Activated T-helper 1 cell treated with anti-CD3 and anti-CD28 coated beads, Interleukin-12 subunit alpha, Interleukin-12 subunit beta, Interleukin-2, Interleukin-4 antibody, amounts not matched to agents 30 ng/mL and 10 ng/mL and 1 ng/mL, durations not matched to agents 14 hours and 24 hours and 36 hours (primary cell): ENCODE data around the gene ABT1. TPM values are rescaled to one million over a fixed set of nuclear protein-coding genes. Genes with fewer than 3 reads are reported as not detected.

Experiments used
- DNase-seq: peaks from one replicate; pipeline ENCODE4 v3.0.0; 2021; ENCODE audit warnings: low spot score
- H3K27ac Mint-ChIP-seq: one replicate; pipeline ENCODE4 v1.8.0; 2021; ENCODE audit warnings: mild to moderate bottlenecking, mixed read lengths
- H3K27me3 Mint-ChIP-seq: one replicate; pipeline ENCODE4 v1.8.0; 2022; ENCODE audit warnings: mild to moderate bottlenecking, moderate library complexity, mixed read lengths; ENCODE audit not compliant: insufficient read depth
- H3K36me3 Mint-ChIP-seq: one replicate; pipeline ENCODE4 v1.8.0; 2021; ENCODE audit warnings: low read depth, mixed read lengths
- H3K4me1 Mint-ChIP-seq: one replicate; pipeline ENCODE4 v1.8.0; 2021; ENCODE audit warnings: low read depth, mixed read lengths
- H3K4me3 Mint-ChIP-seq: one replicate; pipeline ENCODE4 v1.8.0; 2021; ENCODE audit warnings: mild to moderate bottlenecking, moderate library complexity, mixed read lengths
- H3K9me3 Mint-ChIP-seq: one replicate; pipeline ENCODE4 v1.8.0; 2021; ENCODE audit warnings: mixed read lengths
- intact Hi-C: fragments of 100-400 bp; cut with micrococcal nuclease; formaldehyde crosslinking; loops from one replicate; pipeline ENCODE4 v1.15.1; 2024
- total RNA-seq: library from RNA; stranded (reverse); gene quantifications from 2 replicates; pipeline ENCODE4 v1.2.3, GENCODE V29; 2022

The ABT1 gene
- total RNA-seq, 1 donor from 2014 or later, result 32.6 TPM

GRCh38 chr6:26556263-26557070 lies 40.3 kb upstream of the ABT1 start:
- peaks cover 6% of the 10 kb centered on the region for H3K4me1 Mint-ChIP-seq
- H3K4me3 Mint-ChIP-seq, result peak overlapping the region; percentile 15
- no peaks in the 10 kb centered on the region for H3K36me3 Mint-ChIP-seq
- no peaks in the 10 kb centered on the region for H3K9me3 Mint-ChIP-seq
- peak overlapping the region; percentile 60 for H3K27ac Mint-ChIP-seq
- no peak for DNase-seq
- intact Hi-C loops, result loop anchor here (5.0 to 10.0 kb wide), 2 partner anchors 918 to 1131 kb away; partner anchors contain the start of gene ZNF184
- H3K27me3 Mint-ChIP-seq, result peaks cover 8% of the 10 kb centered on the region

DNA sequence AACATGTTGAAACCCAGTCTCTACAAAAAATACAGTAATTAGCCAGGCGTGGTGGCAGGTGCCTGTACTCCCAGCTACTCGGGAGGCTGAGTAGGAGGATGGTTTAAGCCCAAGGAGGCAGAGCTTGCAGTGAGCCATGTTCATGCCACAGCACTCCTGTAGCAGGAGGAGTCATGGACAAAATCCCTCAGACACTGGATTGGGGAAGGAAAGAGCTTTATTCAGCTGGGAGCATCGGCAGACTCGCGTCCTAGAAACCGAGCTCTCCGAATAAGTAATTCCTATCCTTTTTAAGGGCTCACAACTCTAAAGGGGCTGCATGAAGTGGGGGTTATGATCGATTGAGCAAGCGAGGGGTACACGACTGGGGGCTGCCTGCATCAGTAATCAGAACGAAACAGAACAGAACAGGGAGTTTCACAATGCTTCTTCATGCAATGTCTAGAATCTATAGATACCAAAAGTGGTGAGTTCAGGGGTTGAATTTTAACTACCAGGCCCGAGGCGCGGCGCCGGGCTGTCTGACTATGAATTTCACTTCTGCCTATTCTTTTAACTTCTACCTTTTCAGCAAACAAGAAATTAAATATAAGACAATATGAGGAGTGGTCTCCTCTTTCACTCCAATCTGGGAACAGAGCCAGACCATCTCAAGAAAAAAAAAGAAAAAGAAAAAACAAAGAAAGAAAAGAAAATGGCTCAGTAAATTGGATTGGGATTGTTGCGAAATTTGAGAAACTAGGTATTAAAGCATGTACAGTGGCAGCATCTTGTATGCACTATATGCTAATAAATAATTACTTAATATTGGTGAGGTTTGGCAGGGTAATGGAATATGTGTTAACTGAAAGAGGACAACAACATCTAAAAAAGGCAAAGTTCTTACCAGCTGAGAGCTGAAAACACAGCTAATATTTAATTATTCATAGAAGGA lies 35.0 kb upstream of the ABT1 start:
- no peaks in the 10 kb centered on the region for H3K9me3 Mint-ChIP-seq
- H3K27ac Mint-ChIP-seq, result no peak overlapping the region
- no peaks in the 10 kb centered on the region for H3K36me3 Mint-ChIP-seq
- DNase-seq, result no peak
- H3K27me3 Mint-ChIP-seq, result peaks cover 9% of the 10 kb centered on the region
- no peak overlapping the region for H3K4me3 Mint-ChIP-seq
- intact Hi-C loops, result no loop called here
- H3K4me1 Mint-ChIP-seq, result peaks cover 10% of the 10 kb centered on the region

- Mint-ChIP-seq H3K4me3 (no peak overlapping the region), H3K27ac (no peak overlapping the region), H3K27me3 (peaks cover 7% of the 10 kb centered on the region), H3K9me3 (no peaks in the 10 kb centered on the region), H3K4me1 (peaks cover 17% of the 10 kb centered on the region), H3K36me3 (peaks cover under 1% of the 10 kb centered on the region)
- intact Hi-C loops, result no loop called here
- no peak for DNase-seq
Measured at GRCh38 chr6:26563488-26563887, 33.3 kb upstream of the ABT1 start.

DNA sequence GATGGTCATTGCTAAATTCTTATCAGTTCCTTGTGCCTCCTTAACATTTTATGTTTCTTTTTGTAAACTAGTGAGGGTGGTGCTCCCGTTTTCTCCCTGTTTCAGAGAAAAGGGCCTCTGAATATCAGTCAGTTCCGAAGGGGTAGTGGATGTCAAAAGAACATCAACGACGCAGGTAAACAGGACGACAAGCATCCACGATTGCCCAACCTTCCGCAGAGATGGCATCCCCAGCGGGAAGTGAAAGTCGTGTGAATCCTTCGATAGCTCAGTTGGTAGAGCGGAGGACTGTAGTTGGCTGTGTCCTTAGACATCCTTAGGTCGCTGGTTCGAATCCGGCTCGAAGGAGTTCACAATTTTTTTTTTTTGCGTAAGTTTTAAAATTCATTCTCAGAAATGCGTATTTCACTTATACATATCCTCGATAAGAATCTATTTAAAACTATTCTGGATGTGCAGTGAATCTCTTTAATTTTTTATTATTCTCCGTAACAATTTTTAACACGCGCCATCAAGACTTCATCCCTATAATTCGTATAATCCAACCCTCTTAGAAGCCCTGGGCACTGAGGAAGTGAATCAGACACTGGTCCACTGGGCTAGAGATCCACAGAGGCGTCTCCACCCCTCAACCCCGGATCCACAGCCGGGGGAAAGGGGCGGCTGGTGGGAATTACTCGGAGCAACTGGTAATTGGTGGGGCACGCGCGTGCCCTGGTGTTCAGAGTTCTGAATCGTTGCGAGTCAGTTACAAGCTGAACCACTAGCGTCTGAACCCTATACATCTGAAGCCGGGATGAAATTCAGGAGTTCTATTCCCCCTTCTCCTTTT lies 27.9 kb upstream of the ABT1 start:
- intact Hi-C loops, result loop anchor here (1.0 kb wide), 7 partner anchors 8 to 241 kb away; partner anchors contain the start of gene ABT1
- H3K27ac Mint-ChIP-seq, result peak overlapping the region; percentile 98
- H3K9me3 Mint-ChIP-seq, result no peaks in the 10 kb centered on the region
- peak overlapping the region; percentile 93 for H3K4me3 Mint-ChIP-seq
- peak; percentile 94 for DNase-seq
- peaks cover 47% of the 10 kb centered on the region for H3K4me1 Mint-ChIP-seq
- H3K27me3 Mint-ChIP-seq, result peaks cover 5% of the 10 kb centered on the region
- peaks cover 2% of the 10 kb centered on the region for H3K36me3 Mint-ChIP-seq

DNA sequence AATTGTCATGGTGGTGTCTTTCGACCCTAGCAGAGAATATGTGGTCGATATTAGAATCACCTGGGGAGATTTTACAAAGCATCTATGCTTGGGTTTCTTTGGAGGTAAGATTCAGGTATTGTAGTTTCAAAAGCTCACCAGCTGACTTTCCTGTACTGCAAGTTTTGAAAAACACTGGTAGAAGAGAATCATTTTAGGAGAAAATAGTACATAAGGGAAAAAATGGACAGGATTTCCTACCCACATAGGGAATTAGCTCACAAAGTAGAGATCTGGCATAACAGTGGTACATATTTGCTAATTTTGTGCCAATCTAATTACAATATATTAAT lies 27.4 kb upstream of the ABT1 start:
- intact Hi-C loops, result no loop called here
- Mint-ChIP-seq H3K27me3 (peaks cover 5% of the 10 kb centered on the region), H3K36me3 (peaks cover 2% of the 10 kb centered on the region), H3K4me1 (peaks cover 47% of the 10 kb centered on the region), H3K9me3 (no peaks in the 10 kb centered on the region), H3K4me3 (peak overlapping the region; percentile 93), H3K27ac (no peak overlapping the region)
- DNase-seq, result no peak

DNA sequence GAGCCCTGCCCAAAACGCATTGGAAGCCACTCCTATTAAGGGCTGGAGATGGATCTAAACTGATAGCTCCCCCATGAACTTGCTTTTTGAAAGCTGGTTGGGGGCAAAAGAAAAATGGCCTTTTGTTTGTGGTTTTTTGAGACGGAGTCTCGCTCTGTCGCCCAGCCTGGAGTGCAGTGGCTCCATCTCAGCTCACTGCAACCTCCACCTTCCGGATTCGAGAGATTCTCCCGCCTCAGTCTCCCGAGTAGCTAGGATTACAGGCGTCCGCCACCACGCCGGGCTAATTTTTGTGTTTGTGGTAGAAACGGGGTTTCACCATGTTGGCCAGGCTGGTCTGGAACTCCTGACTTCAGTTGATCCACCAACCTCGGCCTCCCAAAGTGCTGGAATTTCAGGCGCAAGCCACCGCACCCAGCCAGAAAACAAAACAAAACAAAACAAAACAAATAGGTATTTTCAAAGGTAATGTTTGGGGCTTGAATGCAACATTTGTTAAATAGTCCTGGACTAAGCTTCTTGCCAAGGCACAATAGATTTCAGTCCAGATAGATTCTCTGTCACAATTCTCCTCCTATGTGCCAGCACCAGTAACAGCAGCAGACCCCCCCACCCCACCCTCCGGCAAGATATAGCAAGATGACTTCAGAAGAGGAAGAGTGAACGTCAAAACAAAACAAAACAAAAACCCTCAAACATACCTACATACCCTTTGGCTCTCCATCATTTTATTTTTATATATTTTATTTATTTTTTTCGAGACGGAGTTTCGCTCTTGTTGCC lies 26.5 kb upstream of the ABT1 start:
- no peak overlapping the region for H3K4me3 Mint-ChIP-seq
- peaks cover 4% of the 10 kb centered on the region for H3K27me3 Mint-ChIP-seq
- DNase-seq, result no peak
- H3K36me3 Mint-ChIP-seq, result peaks cover 2% of the 10 kb centered on the region
- intact Hi-C loops, result loop anchor here (5.0 kb wide), 1 partner anchor 1182 kb away; no protein-coding TSS in a partner anchor
- H3K9me3 Mint-ChIP-seq, result no peaks in the 10 kb centered on the region
- H3K27ac Mint-ChIP-seq, result no peak overlapping the region
- H3K4me1 Mint-ChIP-seq, result peaks cover 44% of the 10 kb centered on the region

- Mint-ChIP-seq H3K4me1 (peaks cover 51% of the 10 kb centered on the region), H3K9me3 (no peaks in the 10 kb centered on the region), H3K36me3 (peaks cover 2% of the 10 kb centered on the region), H3K27me3 (peaks cover 9% of the 10 kb centered on the region), H3K27ac (peak overlapping the region; percentile 80), H3K4me3 (peak overlapping the region; percentile 86)
- intact Hi-C loops, result loop anchor here (1.0 to 5.0 kb wide), 3 partner anchors 24 to 1181 kb away; no protein-coding TSS in a partner anchor
- peak; percentile 24 for DNase-seq
Measured at GRCh38 chr6:26571592-26572296, 25.0 kb upstream of the ABT1 start.

- Mint-ChIP-seq H3K36me3 (no peaks in the 10 kb centered on the region), H3K9me3 (peaks cover 16% of the 10 kb centered on the region), H3K27ac (no peak overlapping the region), H3K27me3 (peaks cover 12% of the 10 kb centered on the region), H3K4me1 (peaks cover 42% of the 10 kb centered on the region), H3K4me3 (no peak overlapping the region)
- DNase-seq, result no peak
- intact Hi-C loops, result no loop called here
Measured at GRCh38 chr6:26575494-26575939, 21.2 kb upstream of the ABT1 start.

GRCh38 chr6:26576407-26576843 lies 20.3 kb upstream of the ABT1 start:
- H3K4me3 Mint-ChIP-seq, result peak overlapping the region; percentile 84
- peaks cover 16% of the 10 kb centered on the region for H3K9me3 Mint-ChIP-seq
- H3K36me3 Mint-ChIP-seq, result no peaks in the 10 kb centered on the region
- no peak overlapping the region for H3K27ac Mint-ChIP-seq
- intact Hi-C loops, result no loop called here
- H3K4me1 Mint-ChIP-seq, result peaks cover 47% of the 10 kb centered on the region
- no peak for DNase-seq
- peaks cover 15% of the 10 kb centered on the region for H3K27me3 Mint-ChIP-seq

DNA sequence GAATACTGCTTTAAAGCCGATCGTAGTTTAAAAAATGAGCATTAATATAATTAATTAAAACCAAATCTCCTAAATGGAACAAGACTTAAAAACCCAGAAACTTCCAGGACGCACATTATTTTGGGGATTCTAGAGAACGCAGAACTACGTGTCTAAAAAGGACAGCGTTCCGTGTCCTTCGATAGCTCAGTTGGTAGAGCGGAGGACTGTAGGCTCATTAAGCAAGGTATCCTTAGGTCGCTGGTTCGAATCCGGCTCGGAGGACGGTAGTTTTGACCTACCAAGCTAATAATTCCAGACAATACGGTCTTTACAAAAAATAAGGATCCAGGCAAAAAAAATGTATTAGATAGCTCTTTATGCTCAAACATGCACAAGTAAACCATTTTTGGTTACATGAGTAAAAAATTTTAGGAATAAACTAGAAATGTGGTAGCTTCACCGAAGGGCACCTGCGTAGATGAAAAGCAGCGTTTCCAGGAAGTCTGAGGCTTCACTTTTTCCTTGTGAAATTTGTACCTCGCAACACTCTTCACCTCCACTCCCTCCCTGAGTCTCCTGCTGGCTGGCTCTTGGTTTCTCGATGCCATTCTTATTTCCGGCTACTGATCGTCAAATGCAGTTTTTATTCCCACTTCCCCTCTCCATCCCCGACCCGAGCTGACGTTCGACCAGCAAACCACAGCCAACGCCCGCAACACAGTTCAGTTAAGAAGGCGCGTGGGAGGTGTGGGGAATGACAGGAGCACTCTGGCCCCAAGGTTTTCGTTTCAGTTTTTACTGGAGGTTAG lies 19.6 kb upstream of the ABT1 start:
- Mint-ChIP-seq H3K4me1 (peaks cover 42% of the 10 kb centered on the region), H3K36me3 (no peaks in the 10 kb centered on the region), H3K4me3 (peak overlapping the region; percentile 84), H3K27me3 (peaks cover 17% of the 10 kb centered on the region), H3K27ac (peak overlapping the region; percentile 83), H3K9me3 (peaks cover 16% of the 10 kb centered on the region)
- peak; percentile 36 for DNase-seq
- intact Hi-C loops, result loop anchor here (1.0 kb wide), 2 partner anchors 9 to 19 kb away; partner anchors contain the start of gene ABT1

DNA sequence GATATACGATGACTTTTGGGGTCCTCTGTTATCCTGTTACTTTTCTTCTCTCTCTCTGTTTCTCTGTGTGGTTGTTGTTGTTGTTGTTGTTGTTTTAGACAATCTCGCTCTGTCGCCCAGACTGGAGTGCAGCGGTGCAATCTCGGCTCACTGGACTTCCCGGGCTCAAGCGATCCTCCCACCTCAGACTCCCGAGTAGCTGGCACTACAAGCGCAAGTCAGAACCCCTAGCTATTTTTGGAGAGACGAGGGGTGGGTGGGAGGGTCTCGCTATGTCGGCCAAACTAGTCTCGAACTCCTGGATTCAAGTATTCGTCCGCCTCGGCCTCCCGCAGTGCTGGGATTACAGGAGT lies 19.1 kb upstream of the ABT1 start:
- Mint-ChIP-seq H3K27me3 (peaks cover 19% of the 10 kb centered on the region), H3K4me3 (peak overlapping the region; percentile 84), H3K27ac (peak overlapping the region; percentile 83), H3K4me1 (peaks cover 37% of the 10 kb centered on the region), H3K9me3 (peaks cover 16% of the 10 kb centered on the region), H3K36me3 (no peaks in the 10 kb centered on the region)
- DNase-seq, result no peak
- intact Hi-C loops, result loop anchor here (1.0 kb wide), 2 partner anchors 9 to 19 kb away; partner anchors contain the start of gene ABT1
